Measurements from ENCODE around the gene ICOS.

The ICOS gene

DNA sequence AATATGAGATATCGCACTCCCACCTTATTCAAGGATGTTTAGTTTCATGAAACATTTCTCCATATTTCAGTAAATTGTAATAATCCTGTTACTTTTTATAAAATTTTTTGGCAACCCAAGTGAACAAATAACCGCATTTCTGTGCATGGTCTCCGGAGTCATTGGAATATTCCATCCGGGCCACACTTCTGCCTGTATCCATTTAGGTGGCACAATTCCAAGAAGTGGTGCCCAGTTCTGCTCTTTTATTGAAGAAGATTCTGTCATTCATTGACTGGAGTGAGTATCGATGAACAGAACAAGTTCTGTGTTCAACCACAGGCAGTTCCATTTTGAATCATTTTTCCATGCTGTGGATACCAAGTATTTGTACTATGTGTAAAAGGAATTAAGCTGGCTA is 26.6 kb upstream of the ICOS start:
- H3K9ac ChIP-seq (ENCODE audit: low read length) = no peak overlapping the region
- H3K4me1 ChIP-seq (ENCODE audit: insufficient read depth, low read length, severe bottlenecking) = no peaks in the 10 kb centered on the region
- H4K20me1 ChIP-seq (ENCODE audit: insufficient read depth, low read length) = no peaks in the 10 kb centered on the region
- no peak overlapping the region for H3K4me3 ChIP-seq (ENCODE audit: low read depth, low read length, poor library complexity, severe bottlenecking)
- TF ChIP-seq CTCF (IDR thresholded peaks at IDR 0.05; ENCODE audit: low read length) = no peak; the same call in 1 of the 2 replicates
- H3K27me3 ChIP-seq (ENCODE audit: insufficient read depth, low read length) = no peaks in the 10 kb centered on the region
- H3K27ac ChIP-seq (ENCODE audit: low read depth, low read length, poor library complexity, severe bottlenecking) = no peak overlapping the region
- H3K36me3 ChIP-seq (ENCODE audit: insufficient read depth, low read length) = no peaks in the 10 kb centered on the region
- H3F3A ChIP-seq (ENCODE audit: insufficient read depth, low read length) = no peaks in the 10 kb centered on the region
- no peaks in the 10 kb centered on the region for H3K9me3 ChIP-seq (ENCODE audit: low read length)
- no peak overlapping the region for H2AFZ ChIP-seq (ENCODE audit: low read length)
- H3K4me2 ChIP-seq (ENCODE audit: low read length) = no peak overlapping the region
- H3K9me2 ChIP-seq (ENCODE audit: low read depth, low read length) = no peaks in the 10 kb centered on the region
- no peaks in the 10 kb centered on the region for H3K79me2 ChIP-seq (ENCODE audit: insufficient read depth, low read length)

- no peaks in the 10 kb centered on the region for H3K9me3 ChIP-seq (ENCODE audit: low read length)
- H4K20me1 ChIP-seq (ENCODE audit: insufficient read depth, low read length) = no peaks in the 10 kb centered on the region
- no peaks in the 10 kb centered on the region for H3K9me2 ChIP-seq (ENCODE audit: low read depth, low read length)
- H3K79me2 ChIP-seq (ENCODE audit: insufficient read depth, low read length) = no peaks in the 10 kb centered on the region
- no peak overlapping the region for H3K4me2 ChIP-seq (ENCODE audit: low read length)
- no peaks in the 10 kb centered on the region for H3K27me3 ChIP-seq (ENCODE audit: insufficient read depth, low read length)
- H3K9ac ChIP-seq (ENCODE audit: low read length) = no peak overlapping the region
- no peak for TF ChIP-seq CTCF (IDR thresholded peaks at IDR 0.05; ENCODE audit: low read length)
- TF ChIP-seq EZH2 (IDR thresholded peaks at IDR 0.05; ENCODE audit: borderline replicate concordance, low read length) = no peak
- H3K36me3 ChIP-seq (ENCODE audit: insufficient read depth, low read length) = no peaks in the 10 kb centered on the region
- H3K4me1 ChIP-seq (ENCODE audit: insufficient read depth, low read length, severe bottlenecking) = no peaks in the 10 kb centered on the region
- H3K27ac ChIP-seq (ENCODE audit: low read depth, low read length, poor library complexity, severe bottlenecking) = no peak overlapping the region
- no peak overlapping the region for H3K4me3 ChIP-seq (ENCODE audit: low read depth, low read length, poor library complexity, severe bottlenecking)
- H2AFZ ChIP-seq (ENCODE audit: low read length) = no peak overlapping the region
- H3F3A ChIP-seq (ENCODE audit: insufficient read depth, low read length) = no peaks in the 10 kb centered on the region
These were observed 22.6 kb upstream of the ICOS start for GRCh38 chr2:203913947-203914346.

DNA sequence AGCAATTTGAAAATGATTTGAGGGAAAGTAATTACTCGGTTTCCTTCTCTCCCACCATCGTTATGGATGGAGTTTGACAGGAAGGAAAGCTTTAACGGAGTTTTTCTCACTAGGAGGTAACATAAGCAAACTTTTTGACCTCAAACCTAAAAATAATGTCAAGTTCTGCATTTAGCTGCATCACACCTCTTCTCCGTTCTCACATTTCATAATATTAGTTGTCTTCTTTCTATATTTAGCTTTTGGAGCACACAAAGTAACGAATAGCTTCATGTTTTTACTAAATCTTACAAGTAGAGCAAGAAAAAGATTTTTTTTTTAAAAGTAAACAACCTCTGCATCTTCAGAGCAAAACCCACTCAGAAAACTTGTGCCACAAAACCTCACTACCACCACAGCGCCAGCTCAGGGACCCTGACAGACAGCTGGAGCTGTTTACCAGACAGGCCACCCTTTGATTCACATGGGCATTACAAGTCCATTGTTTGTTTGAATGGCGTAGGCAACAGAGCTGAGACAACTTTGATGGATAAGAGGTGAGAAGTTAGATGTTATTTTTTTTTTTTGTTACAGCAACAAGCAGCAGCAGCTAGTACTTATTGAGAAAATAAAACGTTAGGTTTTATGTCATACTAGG is 21.9 kb upstream of the ICOS start:
- Histone ChIP-seq H4K20me1 (ENCODE audit: insufficient read depth, low read length) (no peaks in the 10 kb centered on the region), H3K4me3 (ENCODE audit: low read depth, low read length, poor library complexity, severe bottlenecking) (no peak overlapping the region), H3K27me3 (ENCODE audit: insufficient read depth, low read length) (no peaks in the 10 kb centered on the region), H3K9ac (ENCODE audit: low read length) (no peak overlapping the region), H2AFZ (ENCODE audit: low read length) (no peak overlapping the region), H3K4me2 (ENCODE audit: low read length) (no peak overlapping the region), H3K9me3 (ENCODE audit: low read length) (no peaks in the 10 kb centered on the region), H3K27ac (ENCODE audit: low read depth, low read length, poor library complexity, severe bottlenecking) (no peak overlapping the region), H3K36me3 (ENCODE audit: insufficient read depth, low read length) (no peaks in the 10 kb centered on the region), H3K9me2 (ENCODE audit: low read depth, low read length) (no peaks in the 10 kb centered on the region), H3K79me2 (ENCODE audit: insufficient read depth, low read length) (no peaks in the 10 kb centered on the region), H3F3A (ENCODE audit: insufficient read depth, low read length) (no peaks in the 10 kb centered on the region), H3K4me1 (ENCODE audit: insufficient read depth, low read length, severe bottlenecking) (no peaks in the 10 kb centered on the region)
- TF ChIP-seq CTCF (IDR thresholded peaks at IDR 0.05; ENCODE audit: low read length) (no peak), EZH2 (IDR thresholded peaks at IDR 0.05; ENCODE audit: borderline replicate concordance, low read length) (no peak)

Measured in OCI-LY1 (cell line).